Measurements from ENCODE around the gene SLC12A8. TPM values are rescaled to one million over a fixed set of nuclear protein-coding genes. Genes with fewer than 3 reads are reported as not detected.

The SLC12A8 gene
- total RNA-seq, 1 donor from 2014 or later, result 2.2 TPM

DNA sequence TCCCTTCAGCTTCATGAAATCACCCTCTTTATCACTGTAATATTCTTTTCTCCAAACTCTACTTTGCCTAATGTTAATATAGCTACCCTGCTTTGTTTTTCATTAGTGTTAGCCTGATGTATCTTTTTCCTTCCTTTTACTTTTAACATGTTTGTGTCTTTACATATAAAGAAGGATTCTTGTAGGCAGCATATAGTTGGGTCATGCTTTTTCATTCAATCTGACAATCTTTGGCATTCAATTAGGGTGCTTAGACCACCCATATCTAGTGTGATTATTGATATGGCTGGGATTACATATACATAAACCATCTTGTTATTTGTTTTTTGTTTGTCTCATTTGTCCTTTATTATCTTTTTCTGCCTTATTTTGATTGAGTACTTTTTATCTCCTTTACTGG is 121.9 kb downstream of the SLC12A8 start:
- peaks cover 3% of the 10 kb centered on the region for H3K9me3 Mint-ChIP-seq
- H3K36me3 ChIP-seq, result no peaks in the 10 kb centered on the region
- TF ChIP-seq, protein P1, sequence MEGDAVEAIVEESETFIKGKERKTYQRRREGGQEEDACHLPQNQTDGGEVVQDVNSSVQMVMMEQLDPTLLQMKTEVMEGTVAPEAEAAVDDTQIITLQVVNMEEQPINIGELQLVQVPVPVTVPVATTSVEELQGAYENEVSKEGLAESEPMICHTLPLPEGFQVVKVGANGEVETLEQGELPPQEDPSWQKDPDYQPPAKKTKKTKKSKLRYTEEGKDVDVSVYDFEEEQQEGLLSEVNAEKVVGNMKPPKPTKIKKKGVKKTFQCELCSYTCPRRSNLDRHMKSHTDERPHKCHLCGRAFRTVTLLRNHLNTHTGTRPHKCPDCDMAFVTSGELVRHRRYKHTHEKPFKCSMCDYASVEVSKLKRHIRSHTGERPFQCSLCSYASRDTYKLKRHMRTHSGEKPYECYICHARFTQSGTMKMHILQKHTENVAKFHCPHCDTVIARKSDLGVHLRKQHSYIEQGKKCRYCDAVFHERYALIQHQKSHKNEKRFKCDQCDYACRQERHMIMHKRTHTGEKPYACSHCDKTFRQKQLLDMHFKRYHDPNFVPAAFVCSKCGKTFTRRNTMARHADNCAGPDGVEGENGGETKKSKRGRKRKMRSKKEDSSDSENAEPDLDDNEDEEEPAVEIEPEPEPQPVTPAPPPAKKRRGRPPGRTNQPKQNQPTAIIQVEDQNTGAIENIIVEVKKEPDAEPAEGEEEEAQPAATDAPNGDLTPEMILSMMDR (IDR thresholded peaks at IDR 0.05), result no peak
- TF ChIP-seq EZH2 (IDR thresholded peaks at IDR 0.05), result no peak
- TF ChIP-seq EZH2phosphoT487 (IDR thresholded peaks at IDR 0.05), result no peak
- H3K27ac Mint-ChIP-seq, result no peak overlapping the region
- H3K4me3 ChIP-seq, result no peak overlapping the region
- no peak overlapping the region for H3K27ac ChIP-seq
- H3F3A ChIP-seq (ENCODE audit: low read depth), result no peaks in the 10 kb centered on the region
- no peaks in the 10 kb centered on the region for H3K36me3 Mint-ChIP-seq
- H3K9ac ChIP-seq, result no peak overlapping the region
- H2AFZ ChIP-seq (replicated peaks), result no peak overlapping the region
- H3K4me1 Mint-ChIP-seq, result peaks cover 16% of the 10 kb centered on the region
- H3K4me2 ChIP-seq, result no peak overlapping the region
- no peaks in the 10 kb centered on the region for H3K4me1 ChIP-seq
- H3K9me3 ChIP-seq (ENCODE audit: low read depth), result no peaks in the 10 kb centered on the region
- DNase-seq (ENCODE audit: low spot score), result no peak
- H4K20me1 ChIP-seq (ENCODE audit: low read depth), result no peaks in the 10 kb centered on the region
- no peak overlapping the region for H3K4me3 Mint-ChIP-seq
- H3K79me2 ChIP-seq (ENCODE audit: low read depth), result no peaks in the 10 kb centered on the region
- no peaks in the 10 kb centered on the region for H3K27me3 ChIP-seq
- H3K27me3 Mint-ChIP-seq (ENCODE audit: insufficient read depth, low read depth), result peaks cover 2% of the 10 kb centered on the region

DNA sequence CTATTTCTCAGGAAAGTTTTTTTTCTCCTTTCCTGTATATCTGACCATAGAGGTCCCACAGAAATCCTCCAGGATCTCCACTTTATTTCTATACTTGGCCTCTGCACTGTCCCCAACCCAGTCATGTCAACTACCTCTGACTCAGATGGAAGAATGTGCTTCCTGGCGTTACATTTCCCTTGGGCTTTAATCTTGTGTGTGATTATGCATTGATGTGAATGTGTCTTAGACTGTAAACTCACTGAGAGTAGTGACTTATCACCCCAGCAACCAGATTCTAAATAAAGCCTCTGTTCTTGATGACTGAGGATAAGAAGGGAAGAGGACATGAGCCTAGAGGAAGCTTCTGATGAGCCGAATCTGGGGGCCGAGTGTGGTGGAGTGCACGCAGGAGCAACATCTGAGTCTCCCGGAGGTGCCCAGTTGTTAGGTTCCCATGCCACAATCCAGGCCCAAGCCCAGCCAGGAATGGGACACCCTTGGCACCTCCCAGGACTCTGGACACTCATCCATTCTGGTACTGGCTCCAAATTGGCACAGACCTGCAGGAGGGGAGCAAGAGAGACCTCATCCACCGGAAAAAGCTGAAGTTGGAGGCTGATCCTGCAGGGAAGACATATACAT is 124.7 kb downstream of the SLC12A8 start:
- H2AFZ ChIP-seq (replicated peaks), result no peak overlapping the region
- no peak overlapping the region for H3K4me3 ChIP-seq
- H3K4me3 Mint-ChIP-seq, result no peak overlapping the region
- no peaks in the 10 kb centered on the region for H3K4me1 ChIP-seq
- peaks cover 3% of the 10 kb centered on the region for H3K9me3 Mint-ChIP-seq
- H3K36me3 ChIP-seq, result no peaks in the 10 kb centered on the region
- H3K27me3 ChIP-seq, result no peaks in the 10 kb centered on the region
- no peaks in the 10 kb centered on the region for H3K79me2 ChIP-seq (ENCODE audit: low read depth)
- H3K27ac ChIP-seq, result no peak overlapping the region
- H3K36me3 Mint-ChIP-seq, result peaks cover 2% of the 10 kb centered on the region
- H3F3A ChIP-seq (ENCODE audit: low read depth), result no peaks in the 10 kb centered on the region
- peaks cover 2% of the 10 kb centered on the region for H3K27me3 Mint-ChIP-seq (ENCODE audit: insufficient read depth, low read depth)
- no peak for TF ChIP-seq EZH2phosphoT487 (IDR thresholded peaks at IDR 0.05)
- TF ChIP-seq EZH2 (IDR thresholded peaks at IDR 0.05), result no peak
- TF ChIP-seq, protein P1 (IDR thresholded peaks at IDR 0.05), result no peak
- H4K20me1 ChIP-seq (ENCODE audit: low read depth), result no peaks in the 10 kb centered on the region
- no peak overlapping the region for H3K27ac Mint-ChIP-seq
- H3K9ac ChIP-seq, result no peak overlapping the region
- H3K4me1 Mint-ChIP-seq, result peaks cover 16% of the 10 kb centered on the region
- H3K9me3 ChIP-seq (ENCODE audit: low read depth), result no peaks in the 10 kb centered on the region
- no peak overlapping the region for H3K4me2 ChIP-seq
- DNase-seq (ENCODE audit: low spot score), result no peak

DNA sequence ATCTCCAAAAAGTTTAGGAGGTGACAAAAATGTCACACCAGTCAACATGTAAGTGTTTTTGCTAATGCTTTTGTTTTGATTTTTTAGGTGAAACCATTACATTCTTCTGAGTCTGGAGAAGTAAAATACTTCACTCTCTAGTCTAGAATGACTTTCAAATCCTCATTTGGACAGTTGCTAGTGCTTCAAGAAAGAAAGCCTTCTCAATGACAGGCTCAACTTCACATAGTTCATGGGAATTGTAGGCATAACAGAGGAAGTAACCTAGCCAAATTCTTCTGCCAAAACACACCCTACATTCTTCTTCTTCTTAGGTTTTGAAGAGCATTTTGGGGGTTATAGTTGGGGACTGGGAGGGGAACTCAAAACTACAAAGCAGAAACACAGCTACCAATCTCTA is 127.4 kb downstream of the SLC12A8 start:
- no peaks in the 10 kb centered on the region for H4K20me1 ChIP-seq (ENCODE audit: low read depth)
- H2AFZ ChIP-seq (replicated peaks), result no peak overlapping the region
- Mint-ChIP-seq H3K4me3 (no peak overlapping the region), H3K36me3 (peaks cover 2% of the 10 kb centered on the region), H3K9me3 (peaks cover 1% of the 10 kb centered on the region), H3K27me3 (ENCODE audit: insufficient read depth, low read depth) (peaks cover 4% of the 10 kb centered on the region), H3K4me1 (peaks cover 19% of the 10 kb centered on the region), H3K27ac (no peak overlapping the region)
- H3K4me2 ChIP-seq, result no peak overlapping the region
- H3K79me2 ChIP-seq (ENCODE audit: low read depth), result no peaks in the 10 kb centered on the region
- no peaks in the 10 kb centered on the region for H3F3A ChIP-seq (ENCODE audit: low read depth)
- H3K27ac ChIP-seq, result no peak overlapping the region
- H3K4me3 ChIP-seq, result no peak overlapping the region
- no peaks in the 10 kb centered on the region for H3K9me3 ChIP-seq (ENCODE audit: low read depth)
- H3K27me3 ChIP-seq, result no peaks in the 10 kb centered on the region
- TF ChIP-seq EZH2phosphoT487 (IDR thresholded peaks at IDR 0.05) (no peak), EZH2 (IDR thresholded peaks at IDR 0.05) (no peak)
- TF ChIP-seq, protein P1 (IDR thresholded peaks at IDR 0.05), result no peak
- no peaks in the 10 kb centered on the region for H3K4me1 ChIP-seq
- no peak for DNase-seq (ENCODE audit: low spot score)
- H3K9ac ChIP-seq, result no peak overlapping the region
- H3K36me3 ChIP-seq, result no peaks in the 10 kb centered on the region
